Measurements from ENCODE around the gene MAST3. TPM values are rescaled to one million over a fixed set of nuclear protein-coding genes. Genes with fewer than 3 reads are reported as not detected.

The MAST3 gene
- polyA plus RNA-seq, 3 donors, result 6.8 to 34.0 (median 12.4) TPM

DNA sequence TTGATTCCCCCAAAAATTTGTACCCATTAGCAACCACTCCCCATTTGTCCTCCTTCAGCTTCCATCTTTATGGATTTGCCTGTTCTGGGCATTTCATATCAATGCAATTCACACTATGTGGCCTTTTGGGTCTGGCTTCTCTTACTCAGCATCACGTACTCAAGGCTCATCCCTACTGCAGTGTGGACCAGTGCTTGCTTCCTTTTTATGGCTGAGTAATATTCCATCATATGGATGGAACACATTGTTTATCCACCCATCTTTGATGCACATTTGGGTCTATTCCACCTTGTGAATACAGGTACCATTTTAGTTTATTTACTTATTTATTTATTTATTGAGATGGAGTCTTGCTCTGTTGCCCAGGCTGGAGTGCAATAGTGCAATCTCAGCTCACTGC, 42.9 kb downstream of the MAST3 start:
- Histone ChIP-seq H3K27ac (ENCODE audit: low read depth in 1 of 2, low read length in 2 of 2) (no peak overlapping the region), H3K4me3 (replicated peaks in 1 of 3; ENCODE audit: low read depth in 2 of 3, low read length in 3 of 3) (no peak overlapping the region), H2AFZ (ENCODE audit: insufficient read depth, low read depth, low read length, poor library complexity, severe bottlenecking) (no peak overlapping the region), H3K79me2 (ENCODE audit: insufficient read depth, low read length) (no peaks in the 10 kb centered on the region), H4K20me1 (ENCODE audit: insufficient read depth, low read length) (peaks cover 58% of the 10 kb centered on the region), H3K9ac (ENCODE audit: insufficient read depth, low read length, poor library complexity, severe bottlenecking) (no peak overlapping the region), H3K36me3 (replicated peaks in 1 of 2; ENCODE audit: control insufficient read depth in 1 of 2, insufficient read depth in 2 of 2, low read length in 2 of 2) (peaks cover 91 to 100% of the 10 kb centered on the region in 2 donors), H3K4me1 (ENCODE audit: control insufficient read depth in 1 of 2, insufficient read depth in 2 of 2, low read length in 2 of 2) (peaks cover 9 to 12% of the 10 kb centered on the region in 2 donors), H3K9me3 (replicated peaks in 1 of 2; ENCODE audit: control insufficient read depth in 1 of 2, insufficient read depth in 1 of 2, low read length in 2 of 2) (no peaks in the 10 kb centered on the region), H3K4me2 (replicated peaks; ENCODE audit: extremely low read depth, low read length, poor library complexity, severe bottlenecking) (no peak overlapping the region), H3K27me3 (ENCODE audit: control insufficient read depth in 2 of 2, insufficient read depth in 2 of 2, low read length in 2 of 2) (no peaks in the 10 kb centered on the region)
- Mint-ChIP-seq H3K4me3 (no peak overlapping the region), H3K27me3 (ENCODE audit: low read depth in 3 of 3) (peaks cover 0 to 5% (median 3%) of the 10 kb centered on the region in 3 donors), H3K27ac (no peak overlapping the region), H3K9me3 (peaks cover 0 to 4% (median 0%) of the 10 kb centered on the region in 7 donors), H3K4me1 (peaks cover 6% of the 10 kb centered on the region), H3K36me3 (peaks cover 72 to 99% of the 10 kb centered on the region in 2 donors)
- no peak for DNase-seq
- TF ChIP-seq, protein P1, sequence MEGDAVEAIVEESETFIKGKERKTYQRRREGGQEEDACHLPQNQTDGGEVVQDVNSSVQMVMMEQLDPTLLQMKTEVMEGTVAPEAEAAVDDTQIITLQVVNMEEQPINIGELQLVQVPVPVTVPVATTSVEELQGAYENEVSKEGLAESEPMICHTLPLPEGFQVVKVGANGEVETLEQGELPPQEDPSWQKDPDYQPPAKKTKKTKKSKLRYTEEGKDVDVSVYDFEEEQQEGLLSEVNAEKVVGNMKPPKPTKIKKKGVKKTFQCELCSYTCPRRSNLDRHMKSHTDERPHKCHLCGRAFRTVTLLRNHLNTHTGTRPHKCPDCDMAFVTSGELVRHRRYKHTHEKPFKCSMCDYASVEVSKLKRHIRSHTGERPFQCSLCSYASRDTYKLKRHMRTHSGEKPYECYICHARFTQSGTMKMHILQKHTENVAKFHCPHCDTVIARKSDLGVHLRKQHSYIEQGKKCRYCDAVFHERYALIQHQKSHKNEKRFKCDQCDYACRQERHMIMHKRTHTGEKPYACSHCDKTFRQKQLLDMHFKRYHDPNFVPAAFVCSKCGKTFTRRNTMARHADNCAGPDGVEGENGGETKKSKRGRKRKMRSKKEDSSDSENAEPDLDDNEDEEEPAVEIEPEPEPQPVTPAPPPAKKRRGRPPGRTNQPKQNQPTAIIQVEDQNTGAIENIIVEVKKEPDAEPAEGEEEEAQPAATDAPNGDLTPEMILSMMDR (IDR thresholded peaks at IDR 0.05), result no peak
- WGBS (ENCODE audit: insufficient coverage), result 100% methylated on average over 1 of the region's 1 CpG
- intact Hi-C loops (cut with micrococcal nuclease), result no loop called here

DNA sequence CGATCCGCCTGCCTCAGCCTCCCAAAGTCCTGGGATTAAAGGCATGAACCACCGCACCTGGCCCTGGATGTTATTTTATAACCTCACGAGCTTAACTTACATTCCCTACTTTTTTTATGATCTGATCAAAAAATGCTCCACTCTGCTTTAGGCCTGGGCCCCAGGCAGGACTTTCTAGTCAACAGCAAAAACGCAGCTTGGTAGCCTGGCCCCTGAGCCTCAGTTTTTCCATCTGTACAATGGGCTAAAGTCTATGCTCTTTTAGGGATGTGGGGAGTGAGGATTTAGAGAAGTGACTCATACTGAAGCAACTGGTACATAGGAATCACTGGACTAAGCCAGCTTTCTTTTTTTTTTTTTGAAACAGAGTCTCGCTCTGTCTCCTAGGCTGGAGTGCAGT, 43.5 kb downstream of the MAST3 start:
- Histone ChIP-seq H3K79me2 (ENCODE audit: insufficient read depth, low read length) (no peaks in the 10 kb centered on the region), H3K9ac (ENCODE audit: insufficient read depth, low read length, poor library complexity, severe bottlenecking) (no peak overlapping the region), H3K27ac (ENCODE audit: low read depth in 1 of 2, low read length in 2 of 2) (no peak overlapping the region), H4K20me1 (ENCODE audit: insufficient read depth, low read length) (peaks cover 57% of the 10 kb centered on the region), H3K36me3 (replicated peaks in 1 of 2; ENCODE audit: control insufficient read depth in 1 of 2, insufficient read depth in 2 of 2, low read length in 2 of 2) (peaks cover 91 to 100% of the 10 kb centered on the region in 2 donors), H3K27me3 (ENCODE audit: control insufficient read depth in 2 of 2, insufficient read depth in 2 of 2, low read length in 2 of 2) (no peaks in the 10 kb centered on the region), H3K9me3 (replicated peaks in 1 of 2; ENCODE audit: control insufficient read depth in 1 of 2, insufficient read depth in 1 of 2, low read length in 2 of 2) (no peaks in the 10 kb centered on the region), H3K4me1 (ENCODE audit: control insufficient read depth in 1 of 2, insufficient read depth in 2 of 2, low read length in 2 of 2) (peaks cover 9 to 12% of the 10 kb centered on the region in 2 donors), H3K4me3 (replicated peaks in 1 of 3; ENCODE audit: low read depth in 2 of 3, low read length in 3 of 3) (no peak overlapping the region), H3K4me2 (replicated peaks; ENCODE audit: extremely low read depth, low read length, poor library complexity, severe bottlenecking) (no peak overlapping the region), H2AFZ (ENCODE audit: insufficient read depth, low read depth, low read length, poor library complexity, severe bottlenecking) (no peak overlapping the region)
- DNase-seq, result no peak
- Mint-ChIP-seq H3K27ac (no peak overlapping the region), H3K27me3 (ENCODE audit: low read depth in 3 of 3) (peaks cover 0 to 5% (median 3%) of the 10 kb centered on the region in 3 donors), H3K36me3 (peaks cover 72 to 99% of the 10 kb centered on the region in 2 donors), H3K4me3 (no peak overlapping the region), H3K4me1 (peaks cover 6% of the 10 kb centered on the region), H3K9me3 (peaks cover 0 to 4% (median 0%) of the 10 kb centered on the region in 7 donors)
- intact Hi-C loops (cut with micrococcal nuclease), result no loop called here
- TF ChIP-seq, protein P1 (IDR thresholded peaks at IDR 0.05), result no peak
- WGBS (ENCODE audit: insufficient coverage), result 100% methylated on average over 4 of the region's 6 CpGs

Data from CD14-positive monocyte (primary cell).